ENCODE measurements around the gene ECI2. TPM values are rescaled to one million over a fixed set of nuclear protein-coding genes. Genes with fewer than 3 reads are reported as not detected.

The ECI2 gene
- 48.1 and 50.8 TPM in 2 replicates for polyA plus RNA-seq (2011; rRNA removed)
- 20.4 and 24.1 TPM in 2 replicates for polyA plus RNA-seq (2012; cell fraction: cytosol; rRNA removed)
- 11.7 and 13.6 TPM in 2 replicates for polyA plus RNA-seq (2012; cell fraction: nucleus; rRNA removed)
- polyA plus RNA-seq (2017; fragmentation: RNase III; extraction: RNeasy Plus Mini Kit Qiagen cat#74134 plus additional on column Dnase treatment): 65.0 to 73.6 TPM (median 68.9 TPM) in 3 replicates
- 25.6 and 32.4 TPM in 2 replicates for polyA minus RNA-seq (2011; rRNA and poly(A)+ RNA removed)

DNA sequence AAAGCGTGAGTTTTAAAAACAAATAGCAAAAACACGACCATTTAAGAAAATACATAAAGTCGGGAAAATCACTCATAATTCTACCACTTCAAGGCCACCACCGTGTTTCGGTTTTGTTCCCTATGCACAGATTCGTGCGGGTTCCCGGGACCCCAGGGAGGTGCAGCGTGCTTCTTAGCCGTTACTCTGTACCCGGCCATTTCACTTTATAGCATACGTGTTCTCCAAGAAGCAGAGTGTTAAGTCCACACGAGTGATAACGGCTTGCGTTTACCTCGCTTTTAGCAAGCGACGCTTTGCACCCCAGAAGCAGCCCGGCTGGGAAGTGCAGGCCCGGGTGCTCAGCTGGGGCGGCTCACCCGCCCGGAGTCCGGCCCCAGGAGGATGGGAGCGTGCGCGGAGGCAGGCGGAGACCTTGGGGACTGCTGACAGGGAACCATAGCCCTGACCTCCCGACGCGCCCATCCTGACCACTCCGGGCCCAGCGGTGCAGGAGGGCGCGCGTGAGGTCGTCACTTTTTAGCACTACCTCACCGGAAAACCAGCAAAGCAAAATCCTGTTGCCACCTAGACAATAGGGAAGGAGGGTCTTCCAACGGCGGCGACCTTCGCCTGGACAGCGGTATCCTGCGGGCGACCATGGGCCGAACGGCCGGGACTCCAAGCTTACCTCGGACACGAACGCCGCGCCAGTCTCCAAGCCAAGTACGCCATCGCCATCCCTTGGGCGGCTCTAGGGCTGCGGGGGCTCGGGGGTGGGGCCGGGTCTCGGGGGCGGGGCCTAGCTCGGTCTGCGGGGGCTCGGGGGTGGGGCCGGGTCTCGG is at the start of gene ECI2:
Gene ECI2 (minus strand): TSS at position 735 of the 824 bp plus-strand sequence. CDS start 15 bp downstream, at position 720.
- POLR2A ChIA-PET: interaction anchor here (0.6 to 2.5 kb wide), 11 partner anchors 9 to 1182 kb away, joined by 3 to 16 read pairs (median 6); a partner anchor contains a TSS
- DNase-seq (ENCODE audit: low read depth in 1 of 2, low spot score in 1 of 2) (peak; percentile 48 to 69), ATAC-seq (peak; percentile 84 to 85), FAIRE-seq (no peak)
- CTCF ChIA-PET: interaction anchor here (0.7 to 5.3 kb wide), 7 partner anchors 9 to 926 kb away, joined by 3 to 28 read pairs (median 6); no protein-coding TSS in a partner anchor
- H3K9me3 ChIP-seq: no peaks in the 10 kb centered on the region
- peaks cover 8% of the 10 kb centered on the region; the same call in 2 of the 3 replicates for H3K4me1 ChIP-seq
- TF ChIP-seq MYC (IDR thresholded peaks at IDR 0.05; ENCODE audit: borderline replicate concordance, low read length): no peak
- TF ChIP-seq, protein P1, sequence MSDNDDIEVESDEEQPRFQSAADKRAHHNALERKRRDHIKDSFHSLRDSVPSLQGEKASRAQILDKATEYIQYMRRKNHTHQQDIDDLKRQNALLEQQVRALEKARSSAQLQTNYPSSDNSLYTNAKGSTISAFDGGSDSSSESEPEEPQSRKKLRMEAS (IDR thresholded peaks at IDR 0.05): peak; percentile 39; the same call in 1 of the 2 replicates
- no peak for TF ChIP-seq JUNB (IDR thresholded peaks at IDR 0.05)
- TF ChIP-seq ZSCAN20 (CRISPR knock-in tag; IDR thresholded peaks at IDR 0.05): no peak
- TF ChIP-seq FOSL2 (IDR thresholded peaks at IDR 0.05): no peak
- TF ChIP-seq FOSL2 (CRISPR knock-in tag; IDR thresholded peaks at IDR 0.05): no peak
- no peak for TF ChIP-seq POLR2AphosphoS2 (conservative IDR thresholded peaks at IDR 0.05; ENCODE audit: low read length)
- no peak for TF ChIP-seq EHF (CRISPR knock-in tag; IDR thresholded peaks at IDR 0.05)
- TF ChIP-seq CBX2 (IDR thresholded peaks at IDR 0.05; ENCODE audit: borderline replicate concordance, low read depth): no peak
- TF ChIP-seq SMC3 (IDR thresholded peaks at IDR 0.05): no peak
- no peak for TF ChIP-seq TFCP2L1 (CRISPR knock-in tag; IDR thresholded peaks at IDR 0.05)
- TF ChIP-seq RNF2 (IDR thresholded peaks at IDR 0.05; ENCODE audit: borderline replicate concordance, low read depth): no peak
- TF ChIP-seq EHMT2 (IDR thresholded peaks at IDR 0.05; ENCODE audit: low read depth): no peak
- no peak for TF ChIP-seq HOXB5 (CRISPR knock-in tag; IDR thresholded peaks at IDR 0.05)
- TF ChIP-seq USF2 (IDR thresholded peaks at IDR 0.05): no peak
- TF ChIP-seq HOXA7 (CRISPR knock-in tag; IDR thresholded peaks at IDR 0.05): no peak
- TF ChIP-seq SREBF2 (IDR thresholded peaks at IDR 0.05): no peak
- TF ChIP-seq PHF8 (IDR thresholded peaks at IDR 0.05; ENCODE audit: borderline replicate concordance, low read depth): peak; percentile 58; the same call in 1 of the 2 replicates
- no peak for TF ChIP-seq KDM5A (IDR thresholded peaks at IDR 0.05)
- TF ChIP-seq FOXS1 (CRISPR knock-in tag; IDR thresholded peaks at IDR 0.05): no peak
- TF ChIP-seq RCOR1 (IDR thresholded peaks at IDR 0.05; ENCODE audit: low read depth, low read length): no peak
- TF ChIP-seq EP300 (IDR thresholded peaks at IDR 0.05): no peak
- TF ChIP-seq HOXB13 (CRISPR knock-in tag; IDR thresholded peaks at IDR 0.05; ENCODE audit: low read depth): no peak
- peak; percentile 65 for TF ChIP-seq POLR2A (IDR thresholded peaks at IDR 0.05; ENCODE audit: low read length)
- TF ChIP-seq GATA3 (IDR thresholded peaks at IDR 0.05; ENCODE audit: borderline replicate concordance): no peak
- TF ChIP-seq HES2 (IDR thresholded peaks at IDR 0.05): no peak
- peak within 1 kb of the TSS; percentile 65 for H3K4me3 ChIP-seq
- H3K27ac ChIP-seq: peak within 1 kb of the TSS; percentile 87 to 95
- under 1% methylated on average over 18 of the region's 66 CpGs for WGBS (ENCODE audit: missing lambda C conversion rate)
- peak within 1 kb of the TSS; percentile 83 for H3K4me2 ChIP-seq

- peak in 1 of 2 experiments; percentile 55 for DNase-seq (ENCODE audit: low read depth in 1 of 2, low spot score in 1 of 2)
- no peak for FAIRE-seq
- CTCF ChIA-PET: no interaction called here
- H3K27ac ChIP-seq: no peak overlapping the region
- POLR2A ChIA-PET: no interaction called here
- H3K9me3 ChIP-seq: no peaks in the 10 kb centered on the region
- 76% methylated on average over 9 of the region's 9 CpGs for WGBS (ENCODE audit: missing lambda C conversion rate)
- H3K4me1 ChIP-seq: peaks cover 5% of the 10 kb centered on the region; the same call in 1 of the 3 replicates
- H3K4me3 ChIP-seq: no peak overlapping the region
- peak in 1 of 2 experiments; percentile 60; a peak in 3 of 6 replicates for ATAC-seq
- no peak overlapping the region for H3K4me2 ChIP-seq
- TF ChIP-seq EHF (CRISPR knock-in tag; IDR thresholded peaks at IDR 0.05) (no peak), POLR2A (IDR thresholded peaks at IDR 0.05; ENCODE audit: low read length) (no peak), HES2 (IDR thresholded peaks at IDR 0.05) (no peak), BHLHE40 (IDR thresholded peaks at IDR 0.05; ENCODE audit: low read depth, low read length) (no peak), KDM1A (IDR thresholded peaks at IDR 0.05; ENCODE audit: low read depth) (no peak), EP300 (IDR thresholded peaks at IDR 0.05) (no peak), CHD2 (IDR thresholded peaks at IDR 0.05; ENCODE audit: low read length, partially characterized antibody) (no peak), KDM5A (IDR thresholded peaks at IDR 0.05) (no peak)
- TF ChIP-seq, protein P2, sequence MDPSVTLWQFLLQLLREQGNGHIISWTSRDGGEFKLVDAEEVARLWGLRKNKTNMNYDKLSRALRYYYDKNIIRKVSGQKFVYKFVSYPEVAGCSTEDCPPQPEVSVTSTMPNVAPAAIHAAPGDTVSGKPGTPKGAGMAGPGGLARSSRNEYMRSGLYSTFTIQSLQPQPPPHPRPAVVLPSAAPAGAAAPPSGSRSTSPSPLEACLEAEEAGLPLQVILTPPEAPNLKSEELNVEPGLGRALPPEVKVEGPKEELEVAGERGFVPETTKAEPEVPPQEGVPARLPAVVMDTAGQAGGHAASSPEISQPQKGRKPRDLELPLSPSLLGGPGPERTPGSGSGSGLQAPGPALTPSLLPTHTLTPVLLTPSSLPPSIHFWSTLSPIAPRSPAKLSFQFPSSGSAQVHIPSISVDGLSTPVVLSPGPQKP (IDR thresholded peaks at IDR 0.05; ENCODE audit: low read depth, low read length): no peak
These were observed 45.4 kb upstream of the ECI2 start for GRCh38 chr6:4180652-4181255.

Data from A549 (cell line).